Astrocyte of the spinal cord (primary cell): ENCODE results near the gene GLIS1.

ENCODE experiments used
- DNase-seq: peaks from one replicate; pipeline ENCODE4 v3.0.0; 2011; ENCODE audit warnings: low read depth, low spot score
- H3K4me3 ChIP-seq: 2 replicates; pipeline ENCODE4 v1.5.1; 2011; ENCODE audit warnings: low read depth, mild to moderate bottlenecking, low read length, moderate library complexity
- CTCF ChIP-seq: IDR thresholded peaks from 2 replicates; pipeline ENCODE4 v1.5.1; 2012; ENCODE audit warnings: low read depth, mild to moderate bottlenecking, low read length, inconsistent platforms
- in situ Hi-C: cut with HindIII; loops from 2 replicates; pipeline ENCODE4 v1.10.0; 2017; ENCODE audit warnings: low sequenced_read_pairs

The GLIS1 gene

GRCh38 chr1:53639996-53640700 lies 98.8 kb downstream of the GLIS1 start:
- TF ChIP-seq CTCF = no peak
- in situ Hi-C loops = no loop called here
- no peak overlapping the region for H3K4me3 ChIP-seq
- DNase-seq = no peak

GRCh38 chr1:53639251-53639763 lies 99.7 kb downstream of the GLIS1 start:
- in situ Hi-C loops = no loop called here
- DNase-seq = peak; percentile 55

GRCh38 chr1:53638360-53639035 lies 100.5 kb downstream of the GLIS1 start:
- no peak for TF ChIP-seq CTCF
- in situ Hi-C loops = no loop called here

More at GRCh38 chr1:53639251-53639763, 99.7 kb downstream of the GLIS1 start:
- no peak for TF ChIP-seq CTCF
- no peak overlapping the region for H3K4me3 ChIP-seq

GRCh38 chr1:53637511-53638359 lies 101.2 kb downstream of the GLIS1 start:
- H3K4me3 ChIP-seq = no peak overlapping the region
- in situ Hi-C loops = no loop called here
- no peak for TF ChIP-seq CTCF
- DNase-seq = no peak

More at GRCh38 chr1:53638360-53639035, 100.5 kb downstream of the GLIS1 start:
- H3K4me3 ChIP-seq = no peak overlapping the region
- DNase-seq = no peak

- in situ Hi-C loops = no loop called here
Measured at GRCh38 chr1:53636621-53637171, 102.3 kb downstream of the GLIS1 start.

More at GRCh38 chr1:53636621-53637171, 102.3 kb downstream of the GLIS1 start:
- TF ChIP-seq CTCF = no peak
- DNase-seq = no peak
- H3K4me3 ChIP-seq = no peak overlapping the region
